Caco-2 (cell line): ENCODE measurements around the gene BRD3OS. TPM values are rescaled to one million over a fixed set of nuclear protein-coding genes. Genes with fewer than 3 reads are reported as not detected.
A peak's percentile ranks its signal among the peaks of the same experiment; 100 is the strongest.

ENCODE experiments used
- BruUV-seq: library from RNA; stranded (reverse); fragments of 400-500 nt; replicated peaks from 2 replicates; lab custom pipeline; 2021; lab: Mats Ljungman, UMichigan
- CTCF ChIA-PET: fragments of 300-600 bp; sonication (Branson Sonifier 250); formaldehyde crosslinking; loops from one replicate; lab custom pipeline; 2022; ENCODE audit warnings: antibody characterized with exemption; lab: Charles Lee
- POLR2A ChIA-PET: fragments of 300-600 bp; sonication (Branson Sonifier 250); formaldehyde crosslinking; loops from one replicate; lab custom pipeline; 2022; ENCODE audit warnings: antibody characterized with exemption; lab: Charles Lee
- DNase-seq, 2 experiments: peaks; one replicate each; pipeline versions ENCODE4 v3.0.0 to v3.0.0-alpha.2; 2020 to 2022
- H3K27me3 ChIP-seq: replicated peaks from 2 replicates; pipeline ENCODE4 v1.6.0; 2011; ENCODE audit warnings: low read length; ENCODE audit not compliant: control insufficient read depth, insufficient read depth
- H3K36me3 ChIP-seq: 2 replicates; pipeline ENCODE4 v1.5.1; 2011; ENCODE audit warnings: low read length; ENCODE audit not compliant: control insufficient read depth, insufficient read depth
- H3K4me1 ChIP-seq: fragments of 250-450 bp; sonication (Bioruptor Pico); 2 replicates; pipeline ENCODE4 v1.5.1; 2020; ENCODE audit warnings: mild to moderate bottlenecking
- H3K4me3 ChIP-seq: 2 replicates; pipeline ENCODE4 v1.5.1; 2011; ENCODE audit warnings: low read depth, mild to moderate bottlenecking, control low read depth, low read length
- H3K9me3 ChIP-seq: fragments of 250-450 bp; sonication (Bioruptor Pico); 2 replicates; pipeline ENCODE4 v1.5.1; 2020; ENCODE audit warnings: mild to moderate bottlenecking, moderate library complexity
- H3K27ac Mint-ChIP-seq: one replicate; pipeline ENCODE4 v1.8.0; 2022; ENCODE audit warnings: mixed read lengths; ENCODE audit not compliant: unreplicated experiment
- H3K27me3 Mint-ChIP-seq: one replicate; pipeline ENCODE4 v1.8.0; 2022; ENCODE audit warnings: mixed read lengths; ENCODE audit not compliant: insufficient read depth, unreplicated experiment
- H3K36me3 Mint-ChIP-seq: one replicate; pipeline ENCODE4 v1.8.0; 2022; ENCODE audit warnings: mild to moderate bottlenecking, mixed read lengths; ENCODE audit not compliant: insufficient read depth, unreplicated experiment
- H3K4me1 Mint-ChIP-seq: one replicate; pipeline ENCODE4 v1.8.0; 2022; ENCODE audit warnings: low read depth, mixed read lengths; ENCODE audit not compliant: unreplicated experiment
- H3K4me3 Mint-ChIP-seq: one replicate; pipeline ENCODE4 v1.8.0; 2022; ENCODE audit warnings: mild to moderate bottlenecking, moderate library complexity, mixed read lengths; ENCODE audit not compliant: unreplicated experiment
- H3K9me3 Mint-ChIP-seq: one replicate; pipeline ENCODE4 v1.8.0; 2022; ENCODE audit warnings: mixed read lengths; ENCODE audit not compliant: unreplicated experiment
- CTCF ChIP-seq, 2 experiments: fragments of 200-600 bp in 1 of 2; IDR thresholded peaks; 1 replicate in 1 of 2; 2 replicates in 1 of 2; pipeline versions ENCODE4 v1.5.1 to v1.8.0; 2011 to 2022; ENCODE audit warnings: antibody characterized with exemption in 1 of 2, control low read depth in 1 of 2, inconsistent platforms in 1 of 2, low read depth in 1 of 2, low read length in 1 of 2, mild to moderate bottlenecking in 1 of 2, moderate library complexity in 1 of 2; ENCODE audit not compliant: insufficient read depth in 1 of 2, severe bottlenecking in 1 of 2, unreplicated experiment in 1 of 2
- intact Hi-C: fragments of 100-400 bp; cut with micrococcal nuclease; formaldehyde crosslinking; loops from one replicate; pipeline ENCODE4 v1.10.0; 2022; ENCODE audit not compliant: unreplicated experiment
- total RNA-seq: library from RNA; stranded (reverse); gene quantifications from 2 replicates; pipeline ENCODE4 v1.2.3, GENCODE V29; 2022

BRD3OS gene
- total RNA-seq, 1 experiment from 2014 or later: 9.4 TPM

- H3K27me3 ChIP-seq: no peaks in the 10 kb centered on the region
- intact Hi-C loops: loop anchor here (1.0 to 5.0 kb wide), 4 partner anchors 72 to 251 kb away; no protein-coding TSS in a partner anchor
- Mint-ChIP-seq H3K4me1 (no peaks in the 10 kb centered on the region), H3K9me3 (no peaks in the 10 kb centered on the region), H3K4me3 (peak overlapping the region; percentile 52), H3K27me3 (no peaks in the 10 kb centered on the region), H3K27ac (no peak overlapping the region), H3K36me3 (peaks cover 11% of the 10 kb centered on the region)
- no TSS peak for BruUV-seq
- no peak overlapping the region for H3K4me3 ChIP-seq
- H3K4me1 ChIP-seq: peaks cover 23% of the 10 kb centered on the region
- no peaks in the 10 kb centered on the region for H3K9me3 ChIP-seq
- POLR2A ChIA-PET: interaction anchor here (0.6 kb wide), 1 partner anchor 30 kb away, joined by 4 read pairs; no protein-coding TSS in a partner anchor
- CTCF ChIA-PET: interaction anchor here (1.2 to 4.3 kb wide), 5 partner anchors 12 to 255 kb away, joined by 3 to 31 read pairs (median 6); partner anchors contain the start of gene BRD3OS
- TF ChIP-seq CTCF (IDR thresholded peaks at IDR 0.05; ENCODE audit: insufficient read depth in 1 of 2, low read depth in 1 of 2, low read length in 1 of 2, severe bottlenecking in 1 of 2, unreplicated experiment in 1 of 2): peak; percentile 96 to 97
- no peaks in the 10 kb centered on the region; the same call in 1 of the 2 replicates for H3K36me3 ChIP-seq
- peak; percentile 80 to 91 for DNase-seq
Observed at GRCh38 chr9:133994353-133995011, 30.8 kb upstream of the BRD3OS start.

- H3K4me3 ChIP-seq: no peak overlapping the region
- POLR2A ChIA-PET: no interaction called here
- no peak overlapping the region for H3K27ac Mint-ChIP-seq
Observed at GRCh38 chr9:133995012-133995896, 30.0 kb upstream of the BRD3OS start.

More at GRCh38 chr9:133995012-133995896, 30.0 kb upstream of the BRD3OS start:
- peaks cover 10% of the 10 kb centered on the region for H3K36me3 Mint-ChIP-seq
- H3K4me3 Mint-ChIP-seq: no peak overlapping the region
- H3K4me1 ChIP-seq: peaks cover 16% of the 10 kb centered on the region
- no peaks in the 10 kb centered on the region for H3K9me3 ChIP-seq
- H3K27me3 Mint-ChIP-seq: no peaks in the 10 kb centered on the region
- H3K27me3 ChIP-seq: no peaks in the 10 kb centered on the region
- DNase-seq: no peak
- peak in 1 of 2 experiments; percentile 19 for TF ChIP-seq CTCF (IDR thresholded peaks at IDR 0.05; ENCODE audit: insufficient read depth in 1 of 2, low read depth in 1 of 2, low read length in 1 of 2, severe bottlenecking in 1 of 2, unreplicated experiment in 1 of 2)
- intact Hi-C loops: no loop called here
- no peaks in the 10 kb centered on the region for H3K9me3 Mint-ChIP-seq
- CTCF ChIA-PET: interaction anchor here (0.5 to 4.3 kb wide), 5 partner anchors 30 to 256 kb away, joined by 3 to 31 read pairs (median 3); partner anchors contain the start of gene BRD3OS
- no peaks in the 10 kb centered on the region for H3K4me1 Mint-ChIP-seq
- H3K36me3 ChIP-seq: no peaks in the 10 kb centered on the region; the same call in 1 of the 2 replicates
- BruUV-seq: no TSS peak
